CD4-positive, alpha-beta T cell treated with Interleukin-6 at 100 ng/mL for 8 hours (primary cell): Measurements from ENCODE around the gene COL4A3.

Experiments used
- DNase-seq: peaks from one replicate; pipeline ENCODE4 v3.0.0-alpha.2; 2020; ENCODE audit warnings: mixed read lengths, low spot score

Gene COL4A3

DNA sequence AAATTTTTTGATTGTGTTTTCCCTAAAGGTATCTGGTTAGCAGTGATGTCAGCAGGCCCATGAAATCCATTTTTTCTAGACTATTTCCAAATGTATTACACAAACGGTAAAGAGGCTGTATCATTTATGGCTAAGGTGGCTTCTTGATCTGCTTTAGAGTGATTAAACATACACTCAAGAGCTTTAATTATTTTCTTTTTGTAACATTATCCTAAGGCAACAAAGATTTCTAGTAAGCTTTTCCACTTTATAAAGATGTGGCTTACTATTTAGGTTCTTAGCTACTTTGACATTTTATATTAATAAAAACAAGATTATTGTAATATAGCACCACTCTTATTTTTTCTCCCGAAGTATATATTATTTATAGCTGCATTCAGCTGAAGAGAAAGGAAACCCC is 177.1 kb downstream of the COL4A3 start:
- DNase-seq: no peak

GRCh38 chr2:227344231-227344630 is 179.8 kb downstream of the COL4A3 start:
- DNase-seq: no peak

DNA sequence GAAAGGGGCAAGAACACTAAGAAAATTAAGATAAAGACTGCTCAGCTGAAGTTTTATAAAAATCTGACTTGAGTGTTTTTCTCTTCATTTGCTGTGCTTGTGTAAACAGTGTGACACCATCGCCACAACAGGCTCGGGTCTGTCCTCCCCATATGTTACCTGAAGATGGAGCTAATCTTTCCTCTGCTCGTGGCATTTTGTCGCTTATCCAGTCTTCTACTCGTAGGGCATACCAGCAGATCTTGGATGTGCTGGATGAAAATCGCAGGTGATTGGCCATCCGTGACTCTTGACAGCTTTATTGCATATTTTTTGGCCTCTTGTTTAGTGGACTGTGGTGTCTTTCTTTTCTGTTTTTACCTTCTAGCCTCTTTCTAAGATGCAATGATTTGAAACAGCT is 182.7 kb downstream of the COL4A3 start:
- no peak for DNase-seq

- DNase-seq: no peak
These were observed 183.9 kb downstream of the COL4A3 start for GRCh38 chr2:227348324-227348723.

DNA sequence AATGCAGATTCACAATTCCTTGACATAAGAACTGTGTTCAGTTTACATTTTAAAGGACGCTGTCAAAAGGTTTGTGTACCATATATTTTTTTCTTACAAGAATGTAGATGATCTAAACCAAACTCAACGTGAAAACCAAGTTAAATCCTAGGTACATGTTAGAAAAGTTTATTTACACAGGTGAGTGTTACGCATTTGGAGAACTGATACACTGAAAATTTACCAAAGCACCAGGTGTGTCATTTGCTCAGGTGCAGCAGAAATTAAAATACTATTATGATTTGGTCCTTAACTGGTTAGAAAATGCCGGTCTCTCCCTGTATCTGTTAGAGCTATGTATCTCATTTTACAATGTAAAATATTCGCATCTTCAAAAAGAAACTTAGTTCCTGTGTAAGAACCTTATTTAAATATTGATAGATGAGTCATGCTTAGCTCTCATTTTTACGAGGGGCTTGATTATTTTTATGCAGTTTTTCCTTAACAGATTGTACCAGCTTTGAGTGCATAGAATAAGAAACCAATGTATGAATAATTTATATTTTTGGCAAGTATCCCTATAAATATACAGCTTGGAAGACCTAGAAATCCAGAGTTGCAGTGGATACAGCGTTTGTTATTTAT is 185.7 kb downstream of the COL4A3 start:
- no peak for DNase-seq

- no peak for DNase-seq
These were observed 187.2 kb downstream of the COL4A3 start for GRCh38 chr2:227351639-227352038.

- DNase-seq: no peak
These were observed 195.9 kb downstream of the COL4A3 start for GRCh38 chr2:227360351-227360750.

GRCh38 chr2:227363756-227364155 is 199.3 kb downstream of the COL4A3 start:
- no peak for DNase-seq
